Brain pericyte (primary cell): ENCODE results near the gene TAGLN2.
A peak's percentile ranks its signal among the peaks of the same experiment; 100 is the strongest.

Experiments used
- DNase-seq: peaks from one replicate; pipeline ENCODE4 v3.0.0-alpha.2; 2012; ENCODE audit warnings: low read depth, low spot score

The TAGLN2 gene

DNA sequence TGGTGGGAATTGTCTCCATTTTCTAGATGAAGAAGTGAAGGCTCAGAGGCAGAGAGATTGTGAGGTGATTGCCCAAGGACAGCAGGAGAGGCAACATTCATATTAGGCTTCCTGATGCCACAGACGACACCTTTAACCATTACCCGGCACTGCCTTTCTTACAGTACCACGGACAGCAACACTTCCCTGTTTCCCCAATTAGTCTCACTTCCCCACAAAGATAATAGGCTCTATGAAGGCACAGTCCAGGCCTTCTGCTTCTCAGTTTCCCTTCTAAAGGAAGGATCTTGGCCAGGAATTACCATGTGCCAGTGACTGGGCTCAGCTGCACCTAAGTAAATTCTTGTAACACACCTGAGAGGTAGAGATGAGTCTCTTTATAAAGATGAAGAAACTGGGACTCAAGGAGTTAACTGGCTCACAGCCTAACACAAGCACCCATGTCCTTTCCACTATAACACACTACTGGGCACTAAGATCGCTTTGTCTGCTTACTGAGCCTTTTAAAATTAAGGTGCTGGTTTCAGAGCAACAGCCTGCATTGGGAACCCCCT, 10.5 kb upstream of the TAGLN2 start:
- DNase-seq = no peak

DNA sequence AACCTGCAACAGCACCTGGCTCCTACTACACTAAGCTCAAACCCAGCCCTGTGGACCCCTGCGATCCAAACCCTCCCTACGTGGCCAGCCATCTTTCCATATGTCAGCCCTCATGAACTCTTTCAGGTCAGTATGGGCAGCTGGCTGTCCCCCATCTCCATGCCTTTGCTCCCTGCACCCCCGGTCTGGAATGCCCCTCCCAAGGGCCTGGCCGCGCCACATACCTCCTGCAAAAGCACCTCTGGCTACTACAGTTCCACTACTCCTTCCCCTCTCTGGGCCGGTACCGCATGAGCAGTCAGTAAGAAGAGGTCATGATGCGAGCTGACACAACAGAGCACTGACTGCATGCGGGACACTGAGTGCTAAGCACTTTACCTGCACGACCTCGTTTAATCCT, 10.0 kb upstream of the TAGLN2 start:
- no peak for DNase-seq

DNA sequence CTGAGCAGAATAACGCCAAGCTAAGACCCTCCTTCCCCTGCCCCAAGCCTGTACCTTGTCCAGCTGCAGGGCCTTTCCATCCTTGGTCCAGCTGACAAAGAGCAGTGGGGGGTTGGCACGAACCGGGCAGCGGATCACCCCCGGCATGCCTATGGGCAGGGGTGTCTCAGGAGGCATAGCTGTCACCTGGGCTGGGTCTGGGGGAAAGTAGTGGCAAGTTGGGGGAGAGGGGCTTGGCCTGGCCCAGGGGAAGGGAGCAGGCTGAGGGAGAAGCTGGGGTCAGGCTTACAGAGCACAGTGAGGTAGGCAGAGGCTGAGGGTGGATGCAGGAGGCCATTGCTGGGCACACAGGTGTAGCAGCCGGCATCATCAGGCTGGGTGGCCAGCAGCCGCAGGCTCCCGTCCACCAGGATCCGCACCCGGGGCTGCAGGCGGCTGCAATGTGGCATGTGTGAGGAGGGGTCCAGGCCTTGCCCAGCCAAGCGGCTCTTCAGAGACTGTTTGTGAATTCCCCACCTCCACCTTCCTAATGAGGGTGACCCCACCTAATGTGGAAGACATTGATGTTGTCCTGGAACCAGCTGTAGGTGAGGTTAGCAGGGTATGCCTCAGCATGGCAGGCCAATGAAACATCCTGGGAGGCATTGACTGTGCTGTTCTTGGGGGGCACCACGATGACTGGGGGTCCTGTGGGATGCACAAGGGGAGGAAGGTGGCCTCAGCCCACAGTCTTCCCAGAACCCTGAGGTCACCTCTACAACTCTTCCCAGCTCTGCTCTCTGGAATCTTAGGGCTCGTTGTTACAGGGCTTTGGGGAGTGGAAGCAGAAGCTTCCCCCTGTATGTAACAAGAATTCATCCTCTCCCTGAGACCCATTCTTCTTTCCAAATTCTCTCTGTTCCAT, 9.1 kb upstream of the TAGLN2 start:
- DNase-seq = no peak

DNA sequence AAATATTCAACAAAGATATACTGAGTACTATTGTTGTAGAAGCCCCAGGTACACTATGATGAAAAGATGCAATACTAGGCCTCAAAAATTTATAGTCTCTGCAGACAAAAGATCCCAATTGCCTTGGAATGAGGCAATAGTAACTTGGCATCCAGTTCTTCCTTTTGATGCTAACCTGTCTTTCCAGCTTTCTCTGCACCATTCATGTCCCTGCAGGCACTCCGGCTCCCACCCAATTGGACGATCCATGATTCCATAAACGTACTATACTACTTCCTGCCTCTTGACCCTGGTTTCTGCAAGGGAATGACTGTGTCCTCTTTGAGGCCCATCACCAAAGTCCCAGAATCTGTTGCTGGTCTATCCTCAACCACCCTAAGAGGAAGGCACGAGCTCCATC, 8.0 kb upstream of the TAGLN2 start:
- DNase-seq = no peak

DNA sequence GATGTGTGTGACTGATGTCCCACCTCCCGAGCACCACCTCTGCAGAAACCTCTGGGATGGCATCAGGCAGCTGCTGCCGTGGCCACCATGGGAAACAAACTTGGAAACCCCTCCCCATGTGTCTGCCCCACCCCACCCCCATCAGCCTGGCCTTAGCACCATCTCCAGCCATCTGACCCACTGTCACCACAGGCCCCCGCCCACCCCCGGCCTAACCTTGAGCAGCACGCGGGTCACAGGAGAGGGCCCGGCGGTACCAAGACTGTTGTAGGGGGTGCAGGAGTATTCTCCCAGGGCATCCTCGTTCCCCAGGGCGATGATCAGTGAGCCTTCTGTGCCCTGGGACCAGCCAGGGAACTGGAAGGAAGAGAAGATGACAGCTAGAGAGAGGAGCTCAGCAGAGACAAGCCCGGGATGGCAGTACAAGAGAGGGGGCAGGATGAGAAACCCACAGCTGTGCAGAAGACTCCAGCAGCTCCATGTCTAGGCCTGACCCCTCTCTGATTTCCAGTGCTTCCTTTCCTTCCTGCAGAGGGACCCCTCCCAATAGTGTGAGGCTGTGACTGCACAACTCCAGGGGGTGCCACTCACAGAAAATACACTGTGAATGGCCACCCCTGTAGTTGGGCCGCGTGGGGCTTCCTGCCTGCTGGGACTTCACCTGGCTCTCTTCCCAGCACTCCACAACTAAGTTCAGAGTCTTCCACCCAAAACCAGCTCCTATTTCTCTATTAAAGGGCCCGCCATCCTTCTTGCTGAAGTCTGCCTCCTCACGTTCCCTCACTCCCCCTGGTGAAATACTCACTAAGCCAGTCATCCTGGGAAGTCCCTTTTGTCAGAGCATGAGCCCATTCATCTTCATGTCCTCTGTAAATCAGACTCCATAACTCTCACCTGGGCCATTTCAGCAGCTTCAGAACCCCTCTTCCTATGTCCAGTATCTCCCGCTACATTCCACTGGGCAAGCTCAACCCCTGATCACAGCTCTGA, 7.3 kb upstream of the TAGLN2 start:
- no peak for DNase-seq

DNA sequence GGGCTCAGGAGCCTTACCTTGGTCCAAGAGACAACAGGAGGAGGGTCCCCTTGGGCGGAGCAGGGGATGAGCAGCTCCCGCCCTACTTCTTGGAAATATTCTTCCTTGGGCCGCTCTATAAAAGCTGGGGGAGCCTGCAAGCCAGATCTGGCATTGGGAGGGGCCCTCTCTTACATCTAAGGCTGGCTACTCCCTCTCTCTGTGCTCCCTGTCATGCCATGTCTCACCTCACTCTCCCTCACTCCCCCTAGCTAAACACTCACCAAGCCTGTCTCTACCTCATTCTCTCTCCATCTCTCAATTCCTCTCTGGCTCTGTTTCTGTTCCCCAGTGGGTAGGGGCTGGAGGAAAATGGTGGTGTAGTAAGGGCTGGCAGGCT, 6.5 kb upstream of the TAGLN2 start:
- no peak for DNase-seq

DNA sequence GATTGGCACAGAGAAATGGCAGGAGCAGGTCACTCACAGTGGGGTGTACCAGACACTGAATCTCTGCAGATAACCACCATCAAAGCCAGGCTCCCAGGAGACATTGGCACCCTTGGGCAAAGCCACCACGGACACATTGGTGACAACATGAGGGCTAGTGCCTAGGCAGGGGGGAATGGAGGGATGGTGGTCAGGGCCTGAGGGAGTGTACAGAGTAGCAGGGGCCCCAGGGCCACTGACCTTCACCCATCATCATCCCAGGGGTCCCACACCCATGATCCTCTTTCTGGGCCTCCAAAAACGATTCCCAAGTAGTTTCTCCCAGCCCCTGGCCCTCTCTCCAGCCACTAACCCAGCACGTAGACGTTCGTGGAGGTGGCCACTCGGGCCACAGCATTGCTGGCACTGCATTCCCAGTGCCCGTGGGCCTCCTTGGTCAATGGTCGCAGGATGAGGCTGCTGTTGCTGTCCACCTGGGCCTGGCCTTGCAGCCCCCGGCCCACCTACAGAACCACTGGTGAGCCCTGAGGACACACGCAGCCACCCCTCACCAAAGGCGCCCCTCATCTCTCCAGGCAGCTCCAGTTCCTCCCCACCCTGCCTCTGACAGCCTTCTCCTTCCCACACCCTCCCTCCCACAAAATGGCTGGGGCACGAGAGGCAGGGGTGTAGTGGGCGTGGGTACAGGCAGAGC, 5.9 kb upstream of the TAGLN2 start:
- DNase-seq = no peak

DNA sequence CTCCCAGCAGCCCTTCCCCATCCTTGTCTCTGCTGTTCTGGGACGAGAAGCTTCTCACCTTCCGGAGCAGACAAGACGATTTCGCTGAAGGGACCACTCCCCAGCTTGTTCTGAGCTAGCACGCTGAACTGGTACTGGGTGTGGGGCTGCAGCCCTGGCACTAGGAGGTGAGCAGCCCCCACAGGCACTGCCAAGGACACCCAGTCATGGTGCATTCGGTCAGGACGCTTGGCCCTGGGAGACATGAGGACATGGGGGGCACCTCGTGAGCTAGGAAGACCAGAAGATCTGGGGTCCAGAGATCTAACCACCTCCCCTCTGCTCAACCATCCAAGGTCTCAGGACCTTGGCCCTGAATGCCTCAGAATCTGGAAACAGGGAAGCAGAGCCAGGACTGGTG, 5.3 kb upstream of the TAGLN2 start:
- DNase-seq = no peak

DNA sequence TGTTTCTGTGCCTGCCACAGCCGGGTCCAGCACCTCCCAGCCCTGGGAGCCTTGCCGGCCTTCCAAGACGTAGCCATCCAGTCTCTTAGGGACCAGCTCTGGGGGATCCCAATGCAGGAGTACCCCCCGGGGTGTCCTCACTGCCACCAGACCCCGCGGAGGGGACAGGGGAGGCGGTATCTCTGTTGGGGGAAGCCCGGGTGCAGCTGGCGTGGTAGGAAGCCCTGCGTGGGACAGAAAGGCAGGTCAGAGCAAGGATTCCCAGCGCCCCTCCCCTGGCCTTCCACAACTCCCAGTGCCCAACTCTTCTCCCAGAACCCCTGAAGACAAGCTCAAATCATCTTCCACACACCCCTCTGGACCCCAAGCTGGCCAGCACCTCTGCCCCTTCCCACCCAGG, 4.9 kb upstream of the TAGLN2 start:
- DNase-seq = no peak

DNA sequence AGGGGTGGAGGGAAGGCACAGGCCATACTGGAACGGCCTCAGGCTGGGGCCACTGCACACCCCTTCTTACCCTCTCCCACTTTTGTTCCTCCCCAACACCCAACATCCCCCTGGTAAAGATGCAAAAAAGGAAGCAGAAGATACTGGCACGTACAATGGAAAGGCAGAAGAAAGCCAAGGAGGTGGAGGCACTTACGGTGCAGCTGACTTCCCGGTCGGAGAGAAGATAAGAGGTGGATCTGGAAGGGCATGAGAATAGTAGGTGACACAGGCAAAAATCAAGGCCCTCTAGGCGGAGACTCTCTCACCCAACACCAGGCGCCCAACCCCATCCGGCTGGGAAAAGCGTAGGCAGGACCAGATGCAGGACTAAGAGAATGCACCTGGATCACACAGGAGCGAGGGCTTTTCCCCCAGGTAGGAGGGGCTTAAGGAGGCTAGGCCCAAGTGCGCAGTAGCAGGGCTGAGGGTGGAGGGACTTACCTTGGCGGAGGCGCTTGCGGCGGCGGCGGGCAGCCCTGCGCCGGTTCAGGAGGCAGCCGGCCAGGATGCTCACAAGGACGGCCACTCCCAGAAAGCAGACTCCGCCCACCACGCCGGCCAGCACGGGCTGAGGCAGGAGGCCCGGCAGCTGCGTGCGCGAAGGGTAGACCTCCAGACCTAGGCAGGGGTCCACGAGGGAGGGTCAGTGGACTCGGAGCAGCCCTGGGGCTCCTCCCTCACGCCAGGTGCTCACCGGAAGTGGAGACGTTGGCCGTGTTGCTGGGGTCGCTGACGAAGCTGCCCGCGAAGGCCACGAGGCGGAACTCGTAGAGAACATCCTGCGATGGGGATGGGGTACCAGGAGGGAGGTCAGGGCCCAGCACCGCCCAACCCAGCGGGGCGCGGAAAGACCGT, 4.1 kb upstream of the TAGLN2 start:
- no peak for DNase-seq

DNA sequence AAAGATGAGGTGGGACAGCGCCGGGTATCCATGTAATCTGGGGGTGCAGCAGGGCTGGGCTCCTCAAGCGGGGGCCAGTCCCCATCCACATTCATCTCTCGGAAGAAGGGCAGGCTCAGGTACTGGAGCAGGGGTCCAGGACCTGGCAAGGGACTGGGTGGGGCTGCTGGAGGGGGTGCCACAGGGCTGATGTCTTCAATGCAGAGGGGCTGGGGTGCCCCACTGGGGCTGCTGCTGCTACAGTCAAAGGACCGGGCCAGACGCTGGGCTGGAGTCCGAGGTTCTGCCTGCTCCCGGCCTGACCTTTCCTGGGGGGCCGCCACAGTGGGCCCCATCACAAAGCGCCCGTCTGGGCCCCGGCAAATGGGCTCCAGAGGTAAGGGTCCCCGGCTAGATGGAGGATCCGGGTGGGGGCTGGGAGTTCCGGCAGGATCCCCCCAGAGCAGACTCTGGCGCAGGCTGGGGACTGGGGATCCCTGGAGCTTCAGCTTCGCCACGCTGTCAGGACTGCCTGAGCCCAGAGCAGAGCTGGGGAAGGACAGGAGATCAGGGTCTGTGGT, 3.3 kb upstream of the TAGLN2 start:
- no peak for DNase-seq

DNA sequence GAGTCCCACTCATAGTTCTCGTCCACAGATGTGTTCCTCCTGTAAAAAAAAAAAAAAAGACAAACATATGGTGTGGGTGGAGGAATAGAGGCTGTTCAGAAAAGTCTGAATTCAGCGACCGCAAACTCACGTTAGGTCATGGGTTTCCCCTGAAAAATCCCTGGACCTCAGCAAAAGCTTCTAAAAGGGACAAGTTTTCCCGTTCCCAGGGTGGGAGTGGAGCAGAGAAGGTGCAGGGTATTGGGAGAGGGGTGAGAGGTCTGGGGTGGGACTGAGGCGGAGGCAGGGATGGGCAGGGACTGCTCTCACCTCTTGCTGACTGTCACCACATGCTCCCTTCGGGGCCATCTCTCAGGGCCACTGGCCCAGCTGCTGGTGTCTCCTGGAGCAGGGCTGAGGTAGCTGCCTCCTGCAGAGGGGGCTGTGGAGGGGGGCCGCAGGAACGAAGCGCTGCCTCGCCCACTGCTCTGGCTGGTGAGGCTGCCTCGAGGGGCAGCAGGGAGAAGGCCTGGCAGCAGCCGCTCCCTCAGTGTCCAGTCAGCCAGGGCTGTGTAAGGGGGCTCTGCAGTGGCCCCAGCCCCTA, 2.6 kb upstream of the TAGLN2 start:
- DNase-seq = no peak

DNA sequence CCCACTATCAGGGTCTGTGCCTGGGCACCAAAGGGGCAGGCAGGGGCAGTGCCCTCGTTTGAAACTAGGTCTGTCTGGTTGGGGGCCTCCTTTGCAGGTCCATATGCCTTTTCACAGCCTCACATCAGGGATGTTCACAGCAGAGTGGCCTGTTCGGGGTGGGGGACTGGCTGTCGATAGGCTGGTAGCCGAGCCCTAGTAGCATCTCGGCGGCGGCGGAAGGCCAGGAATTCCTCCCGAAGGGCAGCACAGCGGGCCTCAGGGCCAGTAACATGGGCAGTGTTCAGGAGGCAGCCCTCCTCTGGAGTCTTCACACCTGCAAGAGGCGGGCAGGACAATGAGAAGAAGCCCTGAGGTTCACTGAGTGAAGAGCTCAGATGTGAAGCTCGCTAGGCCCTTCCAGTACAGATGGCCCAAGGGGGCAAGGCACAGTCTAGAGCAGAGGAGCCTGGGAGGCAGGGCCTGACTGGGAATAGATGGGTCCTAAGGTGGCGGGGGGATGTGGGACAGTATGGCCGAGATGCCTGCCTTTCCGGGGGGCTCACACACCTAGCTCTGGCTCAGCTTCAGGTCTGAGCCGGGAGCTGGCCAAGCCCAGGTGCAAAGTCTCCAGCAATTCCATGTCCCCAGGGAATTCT, 2.0 kb upstream of the TAGLN2 start:
- DNase-seq = no peak

DNA sequence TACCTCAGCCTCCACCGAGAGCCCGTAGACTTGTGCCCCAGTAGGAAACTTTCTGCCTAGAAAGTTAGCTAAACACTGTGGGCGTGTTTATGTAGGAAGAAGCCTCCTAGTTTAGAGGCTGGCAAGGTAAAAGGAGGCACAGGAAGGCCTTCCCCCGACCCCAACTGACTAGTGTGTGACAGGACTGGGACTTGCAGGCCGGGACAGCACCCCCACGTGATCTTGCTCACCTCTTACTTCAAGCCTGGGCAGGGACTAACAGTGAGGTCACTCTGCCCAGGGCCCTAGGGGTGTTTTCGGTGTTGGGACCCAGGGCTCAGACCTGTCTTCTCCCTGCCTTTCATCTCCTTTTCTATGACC, 392 bp upstream of the TAGLN2 start:
- no peak for DNase-seq

DNA sequence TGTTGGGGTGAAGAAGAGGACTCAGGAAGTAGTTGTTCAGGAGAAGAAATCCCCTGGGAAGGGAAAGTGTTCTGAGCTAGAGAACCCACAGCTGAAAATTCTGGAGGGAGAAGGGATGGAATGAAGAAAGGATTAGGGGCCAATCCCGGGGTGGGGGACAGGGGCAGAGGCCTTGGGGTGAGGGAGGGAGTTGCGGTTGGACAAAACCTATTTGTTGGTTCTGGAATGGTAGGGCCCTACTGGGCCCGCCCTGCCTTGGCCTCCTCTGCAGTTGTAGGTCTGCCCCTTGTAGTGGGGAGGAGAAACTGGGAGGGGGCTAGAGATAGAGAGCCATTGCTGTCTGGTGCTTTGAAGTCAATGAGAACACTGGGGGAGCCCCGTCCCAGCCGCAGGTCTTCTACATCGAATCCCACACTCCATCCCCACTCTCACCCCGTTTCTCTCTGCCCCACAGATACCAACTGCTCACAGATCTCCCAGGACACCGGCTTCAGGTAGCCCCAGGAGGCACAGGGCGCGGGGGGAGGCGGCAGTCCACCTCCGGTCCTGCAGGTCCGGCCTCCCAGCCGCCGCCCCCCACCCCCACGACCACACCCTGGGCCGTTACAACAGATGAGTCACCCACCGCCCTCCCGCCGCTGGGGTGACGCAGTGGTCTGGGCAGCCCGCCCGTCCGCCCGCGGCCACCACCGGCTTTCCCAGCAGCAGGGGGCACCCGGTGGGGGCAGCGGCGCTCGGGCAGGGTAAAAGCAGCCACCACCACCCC, 1.1 kb downstream of the TAGLN2 start:
- peak; percentile 80 for DNase-seq

DNA sequence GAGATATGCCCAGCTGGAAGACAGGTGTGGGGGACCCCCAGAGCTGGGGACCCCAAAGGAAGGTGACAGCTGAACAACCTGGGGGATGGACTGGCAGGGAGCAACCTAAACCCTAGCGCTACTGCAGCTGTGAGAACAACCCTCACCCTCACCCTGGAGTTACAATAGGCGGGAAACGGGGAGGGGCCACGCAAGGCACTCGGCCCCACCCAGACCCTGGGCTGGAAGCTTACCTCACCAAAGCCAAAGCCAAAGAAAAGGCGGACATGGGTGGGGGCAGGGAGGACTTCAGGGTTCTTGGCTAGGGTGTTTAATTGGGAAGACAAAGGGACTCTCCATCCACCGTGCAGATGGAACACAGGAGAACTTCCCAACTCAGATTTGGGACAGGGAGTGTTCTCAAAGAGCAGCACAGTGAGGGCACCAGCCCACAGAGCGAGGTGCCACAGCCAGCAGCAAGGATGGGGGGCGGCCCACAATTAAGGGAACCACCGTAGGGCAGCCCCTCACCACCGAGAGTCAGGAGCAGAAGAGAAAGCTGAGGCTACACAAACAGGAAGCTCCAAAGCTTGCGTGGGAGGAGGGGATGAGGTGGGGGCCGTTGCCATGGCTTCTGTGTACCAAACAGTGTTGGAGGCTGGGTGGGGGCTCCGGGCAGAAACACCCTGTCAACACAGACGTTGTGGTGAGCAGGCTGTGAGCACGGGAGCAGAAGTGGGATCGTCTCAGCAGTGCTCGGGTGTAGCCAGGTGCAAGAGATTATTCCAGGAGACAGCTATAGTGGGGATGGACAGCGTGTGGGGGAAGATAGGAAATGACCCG, 1.9 kb downstream of the TAGLN2 start:
- DNase-seq = peak; percentile 73

DNA sequence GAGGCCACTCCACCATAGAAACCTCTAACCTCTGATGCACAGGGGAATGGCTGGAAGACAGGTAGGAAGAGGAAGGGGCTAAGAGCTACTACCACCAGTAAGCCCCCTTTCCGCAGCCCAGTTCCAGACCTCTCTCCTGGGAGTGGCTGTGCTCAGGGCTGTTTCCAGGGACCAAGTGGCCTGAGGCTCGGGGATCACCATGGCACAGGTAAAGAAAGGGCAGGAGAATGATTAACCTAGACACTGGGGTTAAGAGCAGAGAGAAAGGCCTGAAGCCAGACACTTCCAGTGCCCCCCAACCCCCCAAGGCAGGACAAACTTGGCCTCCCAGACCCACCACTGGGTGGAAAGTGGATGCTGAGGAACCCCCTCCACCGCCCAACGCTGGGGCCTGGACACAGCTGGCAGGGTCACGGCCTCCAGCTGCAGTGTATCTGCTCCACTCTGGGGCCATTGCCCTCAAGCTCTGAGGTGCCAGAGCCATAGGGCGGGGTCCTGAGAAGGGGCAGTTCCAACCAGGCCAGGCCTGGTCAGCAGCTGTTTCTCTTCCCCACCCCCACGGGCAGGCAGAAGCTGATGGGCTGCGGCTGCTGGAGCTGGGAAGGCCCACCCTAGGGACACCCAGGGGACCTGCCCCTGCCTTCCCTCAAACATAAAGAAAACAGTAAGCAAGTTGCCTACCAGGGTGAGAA, 2.6 kb downstream of the TAGLN2 start:
- peak; percentile 46 for DNase-seq
